ENCODE measurements around the gene CTIF.

The CTIF gene

DNA sequence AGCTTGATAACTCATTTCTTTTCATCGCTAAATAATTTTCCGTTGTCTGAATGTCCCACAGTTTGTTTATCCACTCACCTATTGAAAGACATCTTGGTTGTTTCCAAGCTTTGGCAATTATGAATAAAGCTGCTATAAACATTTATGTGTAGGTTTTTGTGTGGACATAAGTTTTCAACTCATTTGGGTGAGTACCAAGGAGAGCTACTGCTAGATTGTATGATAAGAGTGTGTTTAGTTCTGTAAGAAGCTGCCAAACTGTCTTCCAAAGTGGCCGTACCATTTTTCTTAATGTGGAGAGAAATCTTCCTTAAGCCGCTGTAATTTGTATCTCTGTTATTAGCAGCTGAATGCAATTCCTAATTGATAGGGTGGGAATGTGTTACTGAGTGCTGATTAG, 11.4 kb upstream of the CTIF start:
- Histone ChIP-seq H3K18ac (ENCODE audit: low read length) (no peak overlapping the region), H3K14ac (ENCODE audit: low read length) (no peak overlapping the region), H3K4me3 (ENCODE audit: low read length in 2 of 2) (no peak overlapping the region), H2AK5ac (ENCODE audit: low read depth, low read length) (no peak overlapping the region), H4K8ac (ENCODE audit: low read depth, low read length) (no peak overlapping the region), H3K27ac (replicated peaks; ENCODE audit: low read length) (no peak overlapping the region), H2BK5ac (ENCODE audit: low read length) (no peak overlapping the region), H3K9ac (ENCODE audit: low read depth, low read length, poor library complexity) (no peak overlapping the region), H3K27me3 (ENCODE audit: control insufficient read depth in 3 of 3, insufficient read depth in 3 of 3, low read depth in 1 of 3, low read length in 3 of 3) (peaks cover 0 to 4% (median 0%) of the 10 kb centered on the region in 3 experiments), H2BK12ac (ENCODE audit: low read length) (no peak overlapping the region), H3K36me3 (replicated peaks in 1 of 2; ENCODE audit: control insufficient read depth in 2 of 2, insufficient read depth in 2 of 2, low read length in 2 of 2) (no peaks in the 10 kb centered on the region), H3K4me2 (ENCODE audit: insufficient read depth, low read length, poor library complexity, severe bottlenecking) (no peak overlapping the region), H2AFZ (ENCODE audit: low read length) (no peak overlapping the region), H2BK120ac (ENCODE audit: low read depth, low read length) (no peak overlapping the region), H3K4me1 (ENCODE audit: control insufficient read depth in 2 of 2, insufficient read depth in 1 of 2, low read depth in 1 of 2, low read length in 2 of 2) (peaks cover 1 to 5% of the 10 kb centered on the region in 2 donors), H4K91ac (ENCODE audit: low read depth, low read length, poor library complexity) (no peak overlapping the region), H3K79me1 (ENCODE audit: low read depth, low read length) (no peaks in the 10 kb centered on the region), H3K4ac (ENCODE audit: low read length) (no peak overlapping the region), H2BK15ac (ENCODE audit: low read length) (no peak overlapping the region), H3K23ac (ENCODE audit: low read depth, low read length, poor library complexity) (no peak overlapping the region), H3K9me3 (replicated peaks in 1 of 2; ENCODE audit: control insufficient read depth in 2 of 2, insufficient read depth in 1 of 2, low read depth in 1 of 2, low read length in 2 of 2) (peaks cover 0 to 3% of the 10 kb centered on the region in 2 donors)
- WGBS, 2 donors (ENCODE audit: extremely low coverage in 2 of 2, insufficient read length in 2 of 2, insufficient replicate concordance in 1 of 2), result no CpG with 5 or more reads among the region's 4 CpGs
- DNase-seq (ENCODE audit: low spot score), result no peak

GRCh38 chr18:48528861-48529260, 10.0 kb upstream of the CTIF start:
- Histone ChIP-seq H2AK5ac (ENCODE audit: low read depth, low read length) (no peak overlapping the region), H3K27ac (replicated peaks; ENCODE audit: low read length) (no peak overlapping the region), H3K18ac (ENCODE audit: low read length) (no peak overlapping the region), H3K14ac (ENCODE audit: low read length) (no peak overlapping the region), H3K79me1 (ENCODE audit: low read depth, low read length) (no peaks in the 10 kb centered on the region), H3K9me3 (replicated peaks in 1 of 2; ENCODE audit: control insufficient read depth in 2 of 2, insufficient read depth in 1 of 2, low read depth in 1 of 2, low read length in 2 of 2) (peaks cover 0 to 3% of the 10 kb centered on the region in 2 donors), H4K91ac (ENCODE audit: low read depth, low read length, poor library complexity) (no peak overlapping the region), H2AFZ (ENCODE audit: low read length) (no peak overlapping the region), H2BK120ac (ENCODE audit: low read depth, low read length) (no peak overlapping the region), H3K4me3 (ENCODE audit: low read length in 2 of 2) (no peak overlapping the region), H3K23ac (ENCODE audit: low read depth, low read length, poor library complexity) (no peak overlapping the region), H3K4me2 (ENCODE audit: insufficient read depth, low read length, poor library complexity, severe bottlenecking) (no peak overlapping the region), H3K27me3 (ENCODE audit: control insufficient read depth in 3 of 3, insufficient read depth in 3 of 3, low read depth in 1 of 3, low read length in 3 of 3) (peaks cover 0 to 7% (median 0%) of the 10 kb centered on the region in 3 experiments), H4K8ac (ENCODE audit: low read depth, low read length) (no peak overlapping the region), H2BK15ac (ENCODE audit: low read length) (no peak overlapping the region), H2BK12ac (ENCODE audit: low read length) (no peak overlapping the region), H3K36me3 (replicated peaks in 1 of 2; ENCODE audit: control insufficient read depth in 2 of 2, insufficient read depth in 2 of 2, low read length in 2 of 2) (no peaks in the 10 kb centered on the region), H3K4ac (ENCODE audit: low read length) (no peak overlapping the region), H3K4me1 (ENCODE audit: control insufficient read depth in 2 of 2, insufficient read depth in 1 of 2, low read depth in 1 of 2, low read length in 2 of 2) (peaks cover 1 to 5% of the 10 kb centered on the region in 2 donors), H2BK5ac (ENCODE audit: low read length) (no peak overlapping the region), H3K9ac (ENCODE audit: low read depth, low read length, poor library complexity) (no peak overlapping the region)
- no CpG with 5 or more reads among the region's 5 CpGs for WGBS, 2 donors (ENCODE audit: extremely low coverage in 2 of 2, insufficient read length in 2 of 2, insufficient replicate concordance in 1 of 2)
- no peak for DNase-seq (ENCODE audit: low spot score)

DNA sequence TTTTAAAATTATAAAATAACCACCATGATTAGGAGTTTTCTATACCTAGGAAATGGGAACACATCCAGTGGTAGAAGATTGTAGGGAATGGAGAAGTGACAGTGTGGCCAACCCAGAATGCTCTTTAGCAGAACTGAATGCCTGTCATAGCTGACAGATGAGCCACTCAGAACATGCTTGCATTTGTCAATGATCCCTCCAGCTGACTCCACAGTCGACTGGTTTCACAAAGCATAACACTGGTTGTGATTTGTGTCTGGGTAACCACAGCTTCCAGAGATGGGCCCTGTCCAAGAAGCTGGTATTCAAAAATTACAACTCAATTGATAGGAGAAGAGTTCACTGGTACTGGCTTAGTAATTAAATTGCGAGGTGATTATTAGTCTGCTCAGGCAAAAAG, 9.0 kb upstream of the CTIF start:
- no peak for DNase-seq (ENCODE audit: low spot score)
- H2BK15ac ChIP-seq (ENCODE audit: low read length), result no peak overlapping the region
- no peak overlapping the region for H3K14ac ChIP-seq (ENCODE audit: low read length)
- no peak overlapping the region for H3K4ac ChIP-seq (ENCODE audit: low read length)
- H2BK5ac ChIP-seq (ENCODE audit: low read length), result no peak overlapping the region
- WGBS, 2 donors (ENCODE audit: extremely low coverage in 2 of 2, insufficient read length in 2 of 2, insufficient replicate concordance in 1 of 2), result no CpG with 5 or more reads among the region's 2 CpGs
- H2BK12ac ChIP-seq (ENCODE audit: low read length), result no peak overlapping the region
- no peak overlapping the region for H2AFZ ChIP-seq (ENCODE audit: low read length)
- H3K23ac ChIP-seq (ENCODE audit: low read depth, low read length, poor library complexity), result no peak overlapping the region
- H3K27ac ChIP-seq (replicated peaks; ENCODE audit: low read length), result no peak overlapping the region
- no peak overlapping the region for H2AK5ac ChIP-seq (ENCODE audit: low read depth, low read length)
- no peak overlapping the region for H2BK120ac ChIP-seq (ENCODE audit: low read depth, low read length)
- H4K91ac ChIP-seq (ENCODE audit: low read depth, low read length, poor library complexity), result no peak overlapping the region
- H3K4me3 ChIP-seq (ENCODE audit: low read length in 2 of 2), result no peak overlapping the region
- no peak overlapping the region for H3K4me2 ChIP-seq (ENCODE audit: insufficient read depth, low read length, poor library complexity, severe bottlenecking)
- no peak overlapping the region for H3K9ac ChIP-seq (ENCODE audit: low read depth, low read length, poor library complexity)
- H3K18ac ChIP-seq (ENCODE audit: low read length), result no peak overlapping the region
- peaks cover 1 to 5% of the 10 kb centered on the region in 2 donors for H3K4me1 ChIP-seq (ENCODE audit: control insufficient read depth in 2 of 2, insufficient read depth in 1 of 2, low read depth in 1 of 2, low read length in 2 of 2)
- no peaks in the 10 kb centered on the region for H3K36me3 ChIP-seq (replicated peaks in 1 of 2; ENCODE audit: control insufficient read depth in 2 of 2, insufficient read depth in 2 of 2, low read length in 2 of 2)
- H3K9me3 ChIP-seq (replicated peaks in 1 of 2; ENCODE audit: control insufficient read depth in 2 of 2, insufficient read depth in 1 of 2, low read depth in 1 of 2, low read length in 2 of 2), result no peaks in the 10 kb centered on the region
- H3K79me1 ChIP-seq (ENCODE audit: low read depth, low read length), result no peaks in the 10 kb centered on the region
- peaks cover 0 to 11% (median 0%) of the 10 kb centered on the region in 3 experiments for H3K27me3 ChIP-seq (ENCODE audit: control insufficient read depth in 3 of 3, insufficient read depth in 3 of 3, low read depth in 1 of 3, low read length in 3 of 3)
- H4K8ac ChIP-seq (ENCODE audit: low read depth, low read length), result no peak overlapping the region

- Histone ChIP-seq H4K8ac (ENCODE audit: low read depth, low read length) (no peak overlapping the region), H3K18ac (ENCODE audit: low read length) (no peak overlapping the region), H3K23ac (ENCODE audit: low read depth, low read length, poor library complexity) (no peak overlapping the region), H3K4me2 (ENCODE audit: insufficient read depth, low read length, poor library complexity, severe bottlenecking) (no peak overlapping the region), H2BK5ac (ENCODE audit: low read length) (no peak overlapping the region), H3K36me3 (replicated peaks in 1 of 2; ENCODE audit: control insufficient read depth in 2 of 2, insufficient read depth in 2 of 2, low read length in 2 of 2) (no peaks in the 10 kb centered on the region), H2AK5ac (ENCODE audit: low read depth, low read length) (no peak overlapping the region), H3K4me3 (ENCODE audit: low read length in 2 of 2) (no peak overlapping the region), H2BK12ac (ENCODE audit: low read length) (no peak overlapping the region), H3K4me1 (ENCODE audit: control insufficient read depth in 2 of 2, insufficient read depth in 1 of 2, low read depth in 1 of 2, low read length in 2 of 2) (peaks cover 1 to 5% of the 10 kb centered on the region in 2 donors), H3K9ac (ENCODE audit: low read depth, low read length, poor library complexity) (no peak overlapping the region), H3K27ac (replicated peaks; ENCODE audit: low read length) (no peak overlapping the region), H3K9me3 (replicated peaks in 1 of 2; ENCODE audit: control insufficient read depth in 2 of 2, insufficient read depth in 1 of 2, low read depth in 1 of 2, low read length in 2 of 2) (no peaks in the 10 kb centered on the region), H2BK15ac (ENCODE audit: low read length) (no peak overlapping the region), H2AFZ (ENCODE audit: low read length) (no peak overlapping the region), H3K79me1 (ENCODE audit: low read depth, low read length) (no peaks in the 10 kb centered on the region), H3K14ac (ENCODE audit: low read length) (no peak overlapping the region), H3K4ac (ENCODE audit: low read length) (no peak overlapping the region), H4K91ac (ENCODE audit: low read depth, low read length, poor library complexity) (no peak overlapping the region), H3K27me3 (ENCODE audit: control insufficient read depth in 3 of 3, insufficient read depth in 3 of 3, low read depth in 1 of 3, low read length in 3 of 3) (peaks cover 0 to 18% (median 0%) of the 10 kb centered on the region in 3 experiments), H2BK120ac (ENCODE audit: low read depth, low read length) (no peak overlapping the region)
- WGBS, 2 donors (ENCODE audit: extremely low coverage in 2 of 2, insufficient read length in 2 of 2, insufficient replicate concordance in 1 of 2), result no CpG with 5 or more reads among the region's 3 CpGs
- DNase-seq (ENCODE audit: low spot score), result no peak
Observed at GRCh38 chr18:48530399-48531081, 8.3 kb upstream of the CTIF start.
